Activated naive CD4-positive, alpha-beta T cell treated with anti-CD3 and anti-CD28 coated beads, Interleukin-2, amount 50 U/mL, for 72 hours (primary cell): ENCODE measurements around the gene TWF2. TPM values are rescaled to one million over a fixed set of nuclear protein-coding genes. Genes with fewer than 3 reads are reported as not detected.

ENCODE experiments used
- ATAC-seq, 2 donors: fragments of 150-1000 bp; cut with Tn5 transposase; 2 replicates each; pipeline ENCODE4 v1.10.0; 2021; ENCODE audit warnings: mild to moderate bottlenecking in 2 of 2, moderate library complexity in 2 of 2
- DNase-seq, 2 donors: peaks; one replicate each; pipeline ENCODE4 v3.0.0; 2021 to 2022; ENCODE audit warnings: low spot score in 2 of 2
- H3K27ac Mint-ChIP-seq, 2 donors: one replicate each; pipeline ENCODE4 v1.8.0; 2022; ENCODE audit warnings: mild to moderate bottlenecking in 2 of 2, mixed read lengths in 2 of 2
- H3K36me3 Mint-ChIP-seq, 2 donors: one replicate each; pipeline ENCODE4 v1.8.0; 2022; ENCODE audit warnings: mixed read lengths in 2 of 2
- H3K9me3 Mint-ChIP-seq, 2 donors: one replicate each; pipeline ENCODE4 v1.8.0; 2022; ENCODE audit warnings: mixed read lengths in 2 of 2
- total RNA-seq, 2 donors: library from RNA; stranded (reverse); gene quantifications; one replicate each; pipeline ENCODE4 v1.2.3, GENCODE V29; 2022

The TWF2 gene
- total RNA-seq, 2 donors from 2014 or later = 75.8 to 139 TPM

DNA sequence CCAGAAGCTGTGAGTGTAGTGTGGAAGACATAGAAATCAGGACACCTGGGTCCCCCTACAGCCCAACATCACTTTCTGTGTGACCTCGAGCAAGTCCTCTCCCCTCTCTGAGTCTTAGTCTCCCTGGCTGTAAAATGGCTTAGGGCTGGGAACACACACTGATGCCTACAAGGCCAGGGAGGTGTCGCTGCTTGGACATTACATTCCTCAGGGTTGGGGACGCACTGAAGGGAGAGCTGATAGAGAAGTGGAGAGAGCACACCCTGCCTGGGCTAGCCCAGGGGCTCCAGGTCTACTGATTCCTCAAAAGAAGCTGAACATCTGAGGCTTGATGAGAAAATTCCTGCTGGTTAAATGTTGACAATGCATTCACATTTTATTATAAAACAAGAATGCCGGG, 47.3 kb downstream of the TWF2 start:
- H3K36me3 Mint-ChIP-seq = no peaks in the 10 kb centered on the region
- no peak for DNase-seq
- H3K9me3 Mint-ChIP-seq = no peaks in the 10 kb centered on the region
- ATAC-seq = no peak
- peak overlapping the region; percentile 46 to 50 for H3K27ac Mint-ChIP-seq

DNA sequence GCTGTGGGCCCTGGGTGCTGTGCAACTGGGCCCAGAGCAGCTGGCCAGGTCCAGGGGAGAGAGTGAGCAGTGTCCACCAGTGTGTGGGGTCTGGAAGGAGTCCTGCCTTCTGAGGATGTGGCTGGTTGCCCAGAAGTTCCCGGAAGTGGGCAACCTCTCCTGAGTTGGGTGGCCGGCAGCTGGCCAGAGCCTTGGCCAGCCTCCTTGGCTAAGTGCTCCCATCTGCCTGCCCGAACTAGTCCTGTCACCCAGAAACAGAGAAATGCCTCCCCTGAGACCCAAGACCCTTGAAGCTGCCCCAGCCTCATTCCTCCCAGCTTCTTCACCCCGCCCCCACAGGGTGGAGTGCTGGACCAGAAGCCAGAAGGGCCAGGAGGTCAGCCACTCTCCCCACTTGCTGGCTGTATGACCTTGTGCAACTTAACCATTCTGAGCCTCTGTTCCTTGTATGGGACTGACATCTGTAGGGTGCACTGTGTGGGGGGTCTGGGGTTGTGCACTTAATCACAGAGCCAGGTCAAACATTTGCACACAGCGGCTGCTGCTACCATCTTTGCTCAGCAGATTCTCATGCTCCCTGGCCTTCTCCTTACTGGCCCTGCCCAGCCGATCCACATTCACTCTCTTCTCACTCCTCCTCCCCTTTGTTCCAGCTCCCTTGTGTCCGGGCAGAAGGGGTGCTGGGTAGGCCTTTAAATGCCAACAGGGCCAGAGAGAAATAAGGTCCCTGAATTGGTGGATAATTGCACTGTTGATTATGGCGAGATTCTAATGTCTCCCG, 48.5 kb downstream of the TWF2 start:
- ATAC-seq = no peak
- Mint-ChIP-seq H3K9me3 (no peaks in the 10 kb centered on the region), H3K36me3 (no peaks in the 10 kb centered on the region), H3K27ac (no peak overlapping the region)
- no peak for DNase-seq

DNA sequence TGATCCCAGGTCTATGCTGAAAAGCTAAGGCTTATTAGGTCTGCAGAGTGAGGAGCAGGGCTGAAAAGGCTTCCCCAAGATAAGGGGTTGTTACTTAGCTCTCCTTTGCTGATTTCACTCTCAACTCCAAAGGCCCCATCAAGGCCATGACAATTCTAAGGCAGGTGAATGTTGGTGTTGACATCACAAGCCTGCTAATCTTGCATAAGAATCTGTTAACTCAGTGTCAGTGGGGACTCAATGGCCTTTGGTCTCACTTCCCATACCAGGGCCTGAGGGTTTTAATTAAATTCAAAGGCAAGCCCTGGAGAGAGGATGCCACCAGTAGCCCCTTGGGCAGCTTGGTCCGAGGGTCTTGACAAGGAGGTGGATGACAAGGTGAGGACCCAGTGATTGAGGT, 50.4 kb downstream of the TWF2 start:
- no peak overlapping the region for H3K27ac Mint-ChIP-seq
- no peak for ATAC-seq
- H3K36me3 Mint-ChIP-seq = no peaks in the 10 kb centered on the region
- no peak for DNase-seq
- no peaks in the 10 kb centered on the region for H3K9me3 Mint-ChIP-seq

DNA sequence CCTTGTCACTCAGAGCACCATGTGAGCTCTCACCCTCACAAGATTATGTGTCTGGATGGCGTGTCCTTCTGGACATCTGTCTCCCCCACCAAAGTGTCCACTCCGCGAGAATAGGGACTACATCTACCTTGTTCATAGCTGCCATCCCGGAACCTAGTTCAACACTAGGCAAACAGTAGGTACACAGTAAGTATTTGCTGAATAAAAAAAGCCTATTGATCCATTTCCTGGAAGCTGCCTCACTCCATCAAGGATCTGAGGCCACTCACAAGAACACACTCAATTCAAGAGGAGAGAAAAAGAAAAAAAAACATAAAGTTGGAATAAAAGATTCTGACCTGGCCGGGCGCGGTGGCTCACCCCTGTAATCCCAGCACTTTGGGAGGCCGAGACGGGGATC, 52.2 kb downstream of the TWF2 start:
- Mint-ChIP-seq H3K9me3 (no peaks in the 10 kb centered on the region), H3K36me3 (no peaks in the 10 kb centered on the region), H3K27ac (no peak overlapping the region)
- ATAC-seq (no peak), DNase-seq (no peak)

DNA sequence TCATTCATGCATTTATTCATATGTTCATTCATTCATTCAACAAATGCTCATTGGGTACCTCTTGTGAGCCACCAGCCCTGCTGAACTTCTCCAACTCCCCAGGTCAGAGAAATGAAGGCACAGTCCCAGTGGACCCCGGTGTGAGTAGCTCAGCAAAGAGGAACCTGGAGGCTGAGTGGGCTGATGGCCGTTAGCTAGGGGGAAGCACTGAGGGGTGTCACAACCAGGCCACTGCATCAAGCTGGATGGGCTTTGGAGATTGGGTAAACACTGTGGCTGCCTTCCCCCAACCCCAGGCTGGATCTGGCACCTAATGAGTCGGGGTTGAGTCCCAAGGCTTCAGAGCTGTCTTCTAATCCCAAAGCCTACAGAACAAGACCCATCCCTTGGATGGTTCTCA, 53.1 kb downstream of the TWF2 start:
- DNase-seq (no peak), ATAC-seq (no peak)
- Mint-ChIP-seq H3K36me3 (no peaks in the 10 kb centered on the region), H3K27ac (no peak overlapping the region), H3K9me3 (no peaks in the 10 kb centered on the region)

DNA sequence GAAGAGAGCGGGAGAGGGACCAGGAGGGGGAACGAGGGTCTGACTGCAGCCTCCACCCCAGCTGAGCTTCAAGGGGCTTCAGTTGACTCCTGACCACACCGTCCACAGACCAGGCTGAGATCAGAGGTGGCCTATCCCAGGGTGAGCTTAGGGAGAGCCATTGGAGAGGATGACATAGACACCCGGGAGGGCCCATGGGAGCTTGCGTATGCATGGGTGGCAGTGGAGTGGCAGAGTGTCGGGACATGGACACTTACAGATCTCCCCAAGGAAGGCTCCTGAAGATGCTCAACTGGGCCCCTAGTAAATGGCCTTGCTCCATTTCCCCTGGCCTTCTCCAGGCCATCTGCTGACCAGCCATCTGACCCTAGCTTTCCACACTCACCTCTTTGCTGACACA, 53.6 kb downstream of the TWF2 start:
- Mint-ChIP-seq H3K36me3 (no peaks in the 10 kb centered on the region), H3K27ac (no peak overlapping the region), H3K9me3 (no peaks in the 10 kb centered on the region)
- DNase-seq = no peak
- no peak for ATAC-seq

DNA sequence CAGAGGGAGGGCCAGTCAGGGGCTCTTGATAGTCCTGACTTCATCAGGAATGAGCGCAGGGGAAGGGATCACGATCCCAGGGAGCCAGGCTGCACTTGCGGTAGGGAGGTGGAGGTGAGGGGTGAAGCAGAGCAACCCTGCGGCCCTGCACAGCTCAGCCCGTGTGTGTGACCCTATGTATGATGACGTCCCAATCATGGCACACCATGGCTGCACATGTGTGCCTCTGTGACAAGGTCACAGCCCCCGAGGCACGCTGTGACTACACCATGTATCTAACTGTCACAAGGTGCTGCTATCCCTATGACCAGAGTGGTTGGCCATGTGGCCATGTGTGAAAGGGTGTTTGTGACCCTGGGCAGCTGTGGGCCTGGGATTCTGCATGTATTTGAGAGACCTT, 54.3 kb downstream of the TWF2 start:
- DNase-seq = no peak
- H3K9me3 Mint-ChIP-seq = no peaks in the 10 kb centered on the region
- no peaks in the 10 kb centered on the region for H3K36me3 Mint-ChIP-seq
- H3K27ac Mint-ChIP-seq = peak overlapping the region in 1 of 2 donors; percentile 82
- ATAC-seq = no peak

DNA sequence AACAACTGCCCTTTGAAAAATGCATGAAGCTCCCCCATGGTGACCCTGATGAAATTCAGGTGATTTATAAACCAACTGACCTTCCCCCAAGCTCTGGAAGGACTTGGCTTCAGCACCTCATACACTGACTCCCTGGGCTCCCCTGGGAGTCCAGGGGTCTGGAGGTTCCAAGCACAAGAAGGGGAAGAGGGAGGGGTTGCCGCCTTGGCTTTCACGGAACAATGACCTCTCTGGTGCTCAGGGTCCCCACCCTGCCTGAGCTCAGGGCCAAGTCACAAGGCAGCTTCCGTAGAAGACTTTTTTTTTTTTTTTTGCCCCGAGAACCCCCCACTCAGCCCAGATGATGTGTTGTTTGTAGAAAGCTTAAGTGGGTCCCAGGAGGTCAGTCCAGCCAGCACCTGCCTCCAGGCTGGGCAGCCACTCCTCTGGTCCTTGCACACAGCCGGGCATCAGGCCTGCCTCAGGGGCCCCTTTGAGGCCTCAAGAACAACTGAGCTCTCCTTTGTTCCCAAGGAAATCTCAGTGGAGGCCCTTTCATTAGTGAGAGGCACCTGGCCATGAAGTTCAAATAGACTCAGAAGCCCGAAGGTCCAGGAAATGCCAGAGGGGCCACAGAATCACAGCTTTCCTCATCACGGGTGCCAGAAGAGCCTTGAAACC, 55.0 kb downstream of the TWF2 start:
- Mint-ChIP-seq H3K27ac (peak overlapping the region in 1 of 2 donors; percentile 82), H3K36me3 (no peaks in the 10 kb centered on the region), H3K9me3 (no peaks in the 10 kb centered on the region)
- DNase-seq (no peak), ATAC-seq (no peak)

DNA sequence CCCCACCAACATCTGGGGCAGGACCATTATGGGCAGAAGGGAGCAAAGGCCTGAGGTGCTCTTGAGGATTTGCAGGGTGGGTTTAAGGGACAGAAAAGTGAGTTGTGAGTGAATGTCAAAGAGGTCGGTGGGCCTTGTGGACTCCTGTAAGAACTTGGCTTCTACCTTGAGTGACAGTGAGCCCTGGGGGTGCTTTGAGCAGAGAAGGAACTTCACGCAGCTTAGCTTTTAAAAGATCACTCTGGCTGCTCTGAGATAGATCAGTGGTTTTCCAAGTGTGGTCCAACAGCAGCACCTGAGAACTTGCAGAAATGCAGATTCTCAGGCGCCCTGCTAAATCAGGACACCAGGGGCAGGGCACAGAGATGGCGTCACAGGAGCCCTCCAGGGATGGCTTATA, 56.3 kb downstream of the TWF2 start:
- Mint-ChIP-seq H3K27ac (no peak overlapping the region), H3K36me3 (no peaks in the 10 kb centered on the region), H3K9me3 (no peaks in the 10 kb centered on the region)
- DNase-seq (no peak), ATAC-seq (no peak)

DNA sequence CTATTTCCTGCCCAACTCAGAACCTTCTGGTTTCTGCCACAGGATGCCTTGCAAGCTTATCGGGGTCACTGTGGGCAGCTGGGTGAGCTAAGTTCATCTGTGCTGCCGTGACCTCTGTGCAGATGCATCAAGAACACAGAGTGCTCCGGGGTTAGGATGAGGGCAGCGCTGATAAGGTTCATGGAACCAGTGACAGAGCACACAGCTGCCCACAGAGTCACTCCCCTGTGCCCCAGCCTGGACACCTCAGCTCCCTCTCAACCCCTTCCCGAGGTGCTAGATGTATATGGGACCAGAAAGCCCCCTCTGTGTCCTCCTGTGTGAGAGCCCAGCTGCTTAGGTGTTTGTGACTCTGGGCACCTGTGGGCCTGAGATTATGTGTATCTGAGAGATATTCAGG, 56.8 kb downstream of the TWF2 start:
- peak in 1 of 2 donors; percentile 20 for ATAC-seq
- no peak overlapping the region for H3K27ac Mint-ChIP-seq
- no peaks in the 10 kb centered on the region for H3K9me3 Mint-ChIP-seq
- no peak for DNase-seq
- H3K36me3 Mint-ChIP-seq = no peaks in the 10 kb centered on the region

DNA sequence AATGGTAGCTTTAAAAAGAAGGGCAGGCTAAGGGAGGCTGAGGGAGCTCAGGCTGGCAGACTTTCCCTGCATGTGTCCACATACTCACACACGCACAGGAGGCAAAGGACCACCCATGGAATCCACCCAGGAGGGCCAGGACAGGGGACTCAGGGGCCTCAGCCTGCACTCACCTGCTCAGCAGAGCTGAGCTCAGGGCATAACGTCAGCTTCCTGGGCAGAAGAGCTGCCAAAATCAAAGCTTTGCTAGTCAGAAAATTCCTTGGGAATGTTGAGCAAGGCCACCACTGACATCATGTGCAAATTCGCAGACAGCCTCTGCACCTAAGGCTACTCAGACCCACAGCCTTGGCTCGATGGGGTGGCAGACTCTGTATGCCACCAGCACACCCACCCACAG, 57.4 kb downstream of the TWF2 start:
- ATAC-seq = no peak

More for the DNA sequence above, 57.4 kb downstream of the TWF2 start:
- Mint-ChIP-seq H3K9me3 (no peaks in the 10 kb centered on the region), H3K36me3 (no peaks in the 10 kb centered on the region), H3K27ac (no peak overlapping the region)
- no peak for DNase-seq

Other genes starting within 250 kb of the TWF2 start
- gene RPL29, start 243.3 kb downstream of the TWF2 start, total RNA-seq = 1,000 to 10,000 TPM; 1,489 to 1,761 TPM
- gene DUSP7, start 182.6 kb downstream of the TWF2 start, total RNA-seq = 10 to 100 TPM; 10.8 to 17.5 TPM
- 10 to 100 TPM; 28.8 to 32.2 TPM for gene POC1A, start 84.7 kb downstream of the TWF2 start, total RNA-seq
- gene ALAS1, start 41.0 kb downstream of the TWF2 start, total RNA-seq = 10 to 100 TPM; 56.1 to 72.0 TPM
- gene TLR9, start 13.5 kb downstream of the TWF2 start, total RNA-seq = under 1 TPM; 0.18 to 0.86 TPM
- gene PPM1M, start 6.6 kb upstream of the TWF2 start, total RNA-seq = 10 to 100 TPM; 52.3 to 74.1 TPM
- 100 to 1,000 TPM in 1 of 2 donors, 10 to 100 TPM in 1; 96.6 to 129 TPM for gene WDR82, start 39.5 kb upstream of the TWF2 start, total RNA-seq
- 10 to 100 TPM; 20.4 to 24.1 TPM for gene GLYCTK, start 48.7 kb upstream of the TWF2 start, total RNA-seq
- gene DNAH1, start 77.2 kb upstream of the TWF2 start, total RNA-seq = 10 to 100 TPM; 17.5 to 19.8 TPM
- 100 to 1,000 TPM; 100 to 148 TPM for gene BAP1, start 170.8 kb upstream of the TWF2 start, total RNA-seq
- gene PHF7, start 171.5 kb upstream of the TWF2 start, total RNA-seq = 10 to 100 TPM; 17.2 to 36.0 TPM
- under 1 TPM; 0.20 to 0.33 TPM for gene SEMA3G, start 205.9 kb upstream of the TWF2 start, total RNA-seq
- gene TNNC1, start 214.9 kb upstream of the TWF2 start, total RNA-seq = 1 to 10 TPM; 6.6 to 8.4 TPM
- gene NISCH, start 216.4 kb upstream of the TWF2 start, total RNA-seq = 100 to 1,000 TPM in 1 of 2 donors, 10 to 100 TPM in 1; 79.7 to 105 TPM